ENCODE results near the gene JTB. TPM values are rescaled to one million over a fixed set of nuclear protein-coding genes. Genes with fewer than 3 reads are reported as not detected.
A peak's percentile ranks its signal among the peaks of the same experiment; 100 is the strongest.

JTB gene
- total and polyA plus RNA-seq, 9 of the 15 experiments (the other 6 are each of a cell fraction or from before 2014, with no cell fraction given), result 24.7 to 308 (median 151) TPM

GRCh38 chr1:153958111-153958960 lies 19.1 kb downstream of the JTB start, which contains the start of gene CRTC2 (continued):
- TF ChIP-seq, protein P1, sequence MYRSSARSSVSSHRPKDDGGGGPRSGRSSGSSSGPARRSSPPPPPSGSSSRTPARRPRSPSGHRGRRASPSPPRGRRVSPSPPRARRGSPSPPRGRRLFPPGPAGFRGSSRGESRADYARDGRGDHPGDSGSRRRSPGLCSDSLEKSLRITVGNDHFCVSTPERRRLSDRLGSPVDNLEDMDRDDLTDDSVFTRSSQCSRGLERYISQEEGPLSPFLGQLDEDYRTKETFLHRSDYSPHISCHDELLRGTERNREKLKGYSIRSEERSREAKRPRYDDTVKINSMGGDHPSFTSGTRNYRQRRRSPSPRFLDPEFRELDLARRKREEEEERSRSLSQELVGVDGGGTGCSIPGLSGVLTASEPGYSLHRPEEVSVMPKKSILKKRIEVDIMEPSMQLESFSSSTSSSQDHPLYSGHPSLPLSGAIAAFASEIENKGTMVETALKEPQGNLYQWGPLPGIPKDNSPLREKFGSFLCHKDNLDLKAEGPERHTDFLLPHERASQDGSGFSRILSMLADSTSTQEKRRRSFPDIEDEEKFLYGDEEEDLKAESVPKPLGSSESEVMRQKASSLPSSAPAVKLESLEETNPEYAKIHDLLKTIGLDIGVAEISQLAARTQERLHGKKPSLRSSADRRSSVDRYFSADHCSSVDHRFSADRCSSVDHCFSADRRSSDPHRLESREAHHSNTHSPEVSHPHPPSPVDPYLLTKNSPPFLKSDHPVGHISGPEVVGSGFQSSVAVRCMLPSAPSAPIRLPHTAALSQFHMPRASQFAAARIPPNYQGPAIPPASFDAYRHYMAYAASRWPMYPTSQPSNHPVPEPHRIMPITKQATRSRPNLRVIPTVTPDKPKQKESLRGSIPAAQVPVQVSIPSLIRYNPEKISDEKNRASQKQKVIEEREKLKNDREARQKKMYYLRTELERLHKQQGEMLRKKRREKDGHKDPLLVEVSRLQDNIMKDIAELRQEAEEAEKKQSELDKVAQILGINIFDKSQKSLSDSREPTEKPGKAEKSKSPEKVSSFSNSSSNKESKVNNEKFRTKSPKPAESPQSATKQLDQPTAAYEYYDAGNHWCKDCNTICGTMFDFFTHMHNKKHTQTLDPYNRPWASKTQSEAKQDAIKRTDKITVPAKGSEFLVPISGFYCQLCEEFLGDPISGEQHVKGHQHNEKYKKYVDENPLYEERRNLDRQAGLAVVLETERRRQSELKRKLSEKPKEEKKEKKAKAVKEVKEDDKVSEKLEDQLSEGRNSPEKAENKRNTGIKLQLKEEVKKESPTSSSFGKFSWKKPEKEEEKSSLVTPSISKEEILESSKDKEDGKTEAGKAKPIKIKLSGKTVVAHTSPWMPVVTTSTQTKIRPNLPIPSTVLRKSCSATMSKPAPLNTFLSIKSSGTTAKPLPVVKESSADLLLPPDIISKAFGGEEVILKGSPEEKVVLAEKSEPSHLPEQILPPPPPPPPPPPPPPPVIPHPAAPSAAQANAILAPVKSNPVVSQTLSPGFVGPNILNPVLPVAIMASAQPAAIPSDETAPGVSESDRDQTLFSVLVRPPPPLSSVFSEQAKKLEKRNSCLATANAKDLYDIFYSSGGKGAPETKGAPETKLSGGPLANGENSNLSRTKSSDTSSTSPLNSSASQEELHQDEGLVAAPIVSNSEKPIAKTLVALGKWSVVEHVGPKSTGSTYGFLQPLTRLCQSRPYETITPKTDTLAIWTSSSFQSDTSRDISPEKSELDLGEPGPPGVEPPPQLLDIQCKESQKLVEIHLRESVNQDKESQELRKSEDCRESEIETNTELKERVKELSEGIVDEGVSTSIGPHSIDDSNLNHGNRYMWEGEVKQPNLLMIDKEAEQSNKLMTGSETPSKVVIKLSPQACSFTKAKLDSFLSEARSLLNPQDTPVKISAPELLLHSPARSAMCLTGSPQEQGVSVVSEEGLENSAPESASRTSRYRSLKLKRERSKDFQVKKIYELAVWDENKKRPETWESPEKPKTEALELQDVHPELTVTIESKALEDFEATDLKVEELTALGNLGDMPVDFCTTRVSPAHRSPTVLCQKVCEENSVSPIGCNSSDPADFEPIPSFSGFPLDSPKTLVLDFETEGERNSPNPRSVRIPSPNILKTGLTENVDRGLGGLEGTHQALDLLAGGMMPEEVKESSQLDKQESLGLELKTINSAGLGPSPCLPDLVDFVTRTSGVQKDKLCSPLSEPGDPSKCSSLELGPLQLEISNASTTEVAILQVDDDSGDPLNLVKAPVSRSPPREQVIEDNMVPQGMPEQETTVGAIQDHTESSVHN (IDR thresholded peaks at IDR 0.05; ENCODE audit: borderline replicate concordance in 1 of 2, low read depth in 1 of 2), result no peak
- TF ChIP-seq ZNF609 (CRISPR knock-in tag; IDR thresholded peaks at IDR 0.05; ENCODE audit: borderline replicate concordance), result no peak
- peak; percentile 33 for TF ChIP-seq TAF1 (IDR thresholded peaks at IDR 0.05; ENCODE audit: control insufficient read depth, extremely low read depth, insufficient read depth, low read length, severe bottlenecking)
- TF ChIP-seq ZMIZ1 (IDR thresholded peaks at IDR 0.05; ENCODE audit: low read depth in 2 of 2, low read length in 2 of 2), result 0 out of 4 replicates have a peak, but pooled peaks have one; percentile 11 to 56
- TF ChIP-seq SMC3 (conservative IDR thresholded peaks at IDR 0.05; ENCODE audit: insufficient read depth, low read depth, low read length), result no peak
- TF ChIP-seq TRIM24 (IDR thresholded peaks at IDR 0.05), result no peak
- no peak for TF ChIP-seq ZNF668 (CRISPR knock-in tag; IDR thresholded peaks at IDR 0.05)
